Progenitor cell of endocrine pancreas (in vitro differentiated cells): ENCODE results near the gene HARS2. TPM values are rescaled to one million over a fixed set of nuclear protein-coding genes. Genes with fewer than 3 reads are reported as not detected.

Source experiments
- DNase-seq: peaks from one replicate; pipeline ENCODE4 v3.0.0; 2021; ENCODE audit warnings: low spot score; ENCODE audit not compliant: unreplicated experiment
- H3K27ac Mint-ChIP-seq: 2 replicates; pipeline ENCODE4 v1.8.0; 2021; ENCODE audit warnings: mild to moderate bottlenecking, moderate library complexity, mixed read lengths
- H3K27me3 Mint-ChIP-seq: 2 replicates; pipeline ENCODE4 v1.8.0; 2021; ENCODE audit warnings: mixed read lengths
- H3K36me3 Mint-ChIP-seq: 2 replicates; pipeline ENCODE4 v1.8.0; 2022; ENCODE audit warnings: mixed read lengths; ENCODE audit not compliant: insufficient read depth
- H3K4me1 Mint-ChIP-seq: 2 replicates; pipeline ENCODE4 v1.8.0; 2021; ENCODE audit warnings: low read depth, mixed read lengths
- H3K4me3 Mint-ChIP-seq: 2 replicates; pipeline ENCODE4 v1.8.0; 2021; ENCODE audit warnings: low read depth, mild to moderate bottlenecking, moderate library complexity, mixed read lengths
- H3K9me3 Mint-ChIP-seq: 2 replicates; pipeline ENCODE4 v1.8.0; 2021; ENCODE audit warnings: low read depth, mixed read lengths
- CTCF ChIP-seq: fragments of 200-600 bp; sonication (generic); IDR thresholded peaks from one replicate; pipeline ENCODE4 v1.5.0; 2021; ENCODE audit warnings: antibody characterized with exemption, mild to moderate bottlenecking; ENCODE audit not compliant: unreplicated experiment
- microRNA-seq: library from miRNA; unstranded; fragments of <30 nt; microRNA quantifications from one replicate; pipeline ENCODE4 v1.1.0, GENCODE V29; 2020; ENCODE audit warnings: borderline number of aligned reads; ENCODE audit not compliant: unreplicated experiment
- total RNA-seq: library from RNA; stranded (reverse); gene quantifications from 2 replicates; pipeline ENCODE4 v1.2.1, GENCODE V29; 2021

HARS2 gene
- total RNA-seq, 1 donor from 2014 or later = 44.7 TPM

DNA sequence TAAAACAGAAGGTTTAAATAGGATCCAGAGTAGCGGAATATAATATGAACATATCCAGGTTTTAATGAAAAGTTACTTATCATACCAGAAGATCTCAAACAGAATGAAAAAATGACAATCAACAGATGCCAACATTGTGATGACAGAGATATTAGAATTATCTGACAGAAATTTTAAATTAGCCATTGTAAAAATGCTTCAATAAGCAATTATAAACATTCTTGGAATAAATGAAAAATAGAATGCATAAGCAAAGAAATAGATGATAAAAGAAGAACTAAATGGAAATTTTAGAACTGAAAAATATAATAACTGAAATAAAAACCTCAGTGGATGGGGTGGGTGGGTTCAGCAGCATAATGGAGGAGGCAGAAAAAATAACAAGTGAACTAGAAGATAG is 46.2 kb downstream of the HARS2 start:
- Mint-ChIP-seq H3K27me3 (peaks cover 25% of the 10 kb centered on the region), H3K27ac (no peak overlapping the region), H3K4me3 (no peak overlapping the region), H3K9me3 (no peaks in the 10 kb centered on the region), H3K36me3 (no peaks in the 10 kb centered on the region), H3K4me1 (no peaks in the 10 kb centered on the region)
- TF ChIP-seq CTCF = no peak
- DNase-seq = no peak

GRCh38 chr5:140741967-140742366 is 50.7 kb downstream of the HARS2 start:
- Mint-ChIP-seq H3K4me1 (no peaks in the 10 kb centered on the region), H3K4me3 (no peak overlapping the region), H3K9me3 (peaks cover 3% of the 10 kb centered on the region), H3K27ac (no peak overlapping the region), H3K36me3 (no peaks in the 10 kb centered on the region), H3K27me3 (peaks cover 4% of the 10 kb centered on the region)
- TF ChIP-seq CTCF = no peak
- DNase-seq = no peak

Small RNA genes lying within 50 kb of the gene (microRNA-seq; reads per million reads assigned to microRNA genes)
- gene MIR3655 = not detected

Other genes with a start within 250 kb of the HARS2 start
- 6.1 and 6.7 TPM in 2 replicates for gene EIF4EBP3, start 143.8 kb upstream of the HARS2 start, total RNA-seq
- gene SRA1, start 134.0 kb upstream of the HARS2 start, total RNA-seq = 31.8 and 34.6 TPM in 2 replicates
- gene APBB3, start 126.9 kb upstream of the HARS2 start, total RNA-seq = 47.8 and 53.6 TPM in 2 replicates
- gene SLC35A4, start 126.6 kb upstream of the HARS2 start, total RNA-seq = 67.3 and 69.2 TPM in 2 replicates
- 0.36 TPM in 1 of 2 replicates, not detected in the other for gene CD14, start 58.3 kb upstream of the HARS2 start, total RNA-seq
- gene TMCO6, start 52.0 kb upstream of the HARS2 start, total RNA-seq = 25.9 and 27.5 TPM in 2 replicates
- gene NDUFA2, start 43.8 kb upstream of the HARS2 start, total RNA-seq = 62.4 and 63.9 TPM in 2 replicates
- 76.1 and 85.2 TPM in 2 replicates for gene IK, start 43.6 kb upstream of the HARS2 start, total RNA-seq
- 26.0 and 26.9 TPM in 2 replicates for gene WDR55, start 26.6 kb upstream of the HARS2 start, total RNA-seq
- 3.1 and 4.0 TPM in 2 replicates for gene DND1, start 17.9 kb upstream of the HARS2 start, total RNA-seq
- 77.7 and 78.9 TPM in 2 replicates for gene HARS1, start 85 bp upstream of the HARS2 start, total RNA-seq
- 67.6 and 67.7 TPM in 2 replicates for gene ZMAT2, start 9.0 kb downstream of the HARS2 start, total RNA-seq
- gene PCDHA1, start 94.7 kb downstream of the HARS2 start, total RNA-seq = not detected in 2 replicates
- gene PCDHA2, start 103.4 kb downstream of the HARS2 start, total RNA-seq = 5.6 and 5.9 TPM in 2 replicates
- 1.5 and 2.4 TPM in 2 replicates for gene PCDHA3, start 109.6 kb downstream of the HARS2 start, total RNA-seq
- gene PCDHA4, start 115.6 kb downstream of the HARS2 start, total RNA-seq = 27.8 and 28.6 TPM in 2 replicates
- gene PCDHA5, start 130.2 kb downstream of the HARS2 start, total RNA-seq = 3.4 and 4.4 TPM in 2 replicates
- 12.5 and 13.2 TPM in 2 replicates for gene PCDHA6, start 136.5 kb downstream of the HARS2 start, total RNA-seq
- 4.3 and 4.9 TPM in 2 replicates for gene PCDHA7, start 142.8 kb downstream of the HARS2 start, total RNA-seq
- gene PCDHA8, start 149.7 kb downstream of the HARS2 start, total RNA-seq = 4.9 and 5.1 TPM in 2 replicates
- 3.4 and 3.8 TPM in 2 replicates for gene PCDHA9, start 156.9 kb downstream of the HARS2 start, total RNA-seq
- gene PCDHA10, start 164.4 kb downstream of the HARS2 start, total RNA-seq = 18.3 and 19.2 TPM in 2 replicates
- 10.0 and 10.5 TPM in 2 replicates for gene PCDHA11, start 177.5 kb downstream of the HARS2 start, total RNA-seq
- 12.9 and 13.7 TPM in 2 replicates for gene PCDHA12, start 183.9 kb downstream of the HARS2 start, total RNA-seq
- 3.5 and 3.9 TPM in 2 replicates for gene PCDHA13, start 190.7 kb downstream of the HARS2 start, total RNA-seq
- 7.7 and 8.9 TPM in 2 replicates for gene PCDHAC1, start 234.8 kb downstream of the HARS2 start, total RNA-seq